Body of pancreas (tissue), 4 donors: ENCODE measurements around the gene KIRREL3.

Experiments used
- CTCF ChIP-seq, 7 experiments: fragments of 450-650 bp in 4 of 7; fragments of 200-600 bp in 3 of 7; sonication (generic) in 3 of 7; IDR thresholded peaks; one replicate each; pipeline ENCODE4 v1.5.1; 2016 to 2019; ENCODE audit warnings: antibody characterized with exemption in 7 of 7
- POLR2A ChIP-seq, 3 donors: fragments of 450-650 bp; IDR thresholded peaks; one replicate each; pipeline ENCODE4 v1.6.1; 2016; ENCODE audit warnings: antibody characterized with exemption in 3 of 3, mild to moderate bottlenecking in 2 of 3

GRCh38 chr11:126624506-126624905, 376.1 kb downstream of the KIRREL3 start:
- TF ChIP-seq CTCF (IDR thresholded peaks at IDR 0.05) (no peak), POLR2A (IDR thresholded peaks at IDR 0.05) (no peak)
